PC-3 (cell line): ENCODE measurements around the gene KRT17.
"Not testable (repeated sequence)": the region's sequence is repeated elsewhere in the genome, so short reads cannot be mapped to it uniquely, and the experiment has no call there.

ENCODE experiments used
- CTCF ChIP-seq: fragments of 300-600 bp; sonication (generic); conservative IDR thresholded peaks from 2 replicates; pipeline ENCODE4 v1.5.1; 2017; ENCODE audit warnings: antibody characterized with exemption, low read depth, mild to moderate bottlenecking, low read length
- EZH2 ChIP-seq: fragments of 300-600 bp; sonication (generic); IDR thresholded peaks from one replicate; pipeline ENCODE4 v1.6.1; 2017; ENCODE audit warnings: antibody characterized with exemption, mild to moderate bottlenecking, low read length; ENCODE audit not compliant: unreplicated experiment
- EZH2phosphoT487 ChIP-seq: fragments of 300-600 bp; sonication (generic); IDR thresholded peaks from 2 replicates; pipeline ENCODE4 v1.6.1; 2018; ENCODE audit warnings: mild to moderate bottlenecking, antibody characterized with exemption, low read length, borderline replicate concordance

GRCh38 chr17:41621435-41621817 lies 2.9 kb downstream of the KRT17 start:
- TF ChIP-seq CTCF, EZH2, EZH2phosphoT487: not testable (repeated sequence)
